SU-DHL-6 (cell line): ENCODE measurements around the gene ONECUT1.

Experiments
- H2AFZ ChIP-seq: fragments of 200-600 bp; sonication (generic); 2 replicates; pipeline ENCODE4 v1.6.1; 2014; ENCODE audit warnings: low read depth, mild to moderate bottlenecking, moderate library complexity, mixed read lengths, antibody characterized with exemption, low read length; ENCODE audit not compliant: severe bottlenecking
- H3F3A ChIP-seq: fragments of 200-600 bp; shearing (Covaris generic); 2 replicates; pipeline ENCODE4 v1.6.0; 2016; ENCODE audit warnings: antibody characterized with exemption, mild to moderate bottlenecking; ENCODE audit not compliant: insufficient read depth
- H3K27ac ChIP-seq: fragments of 200-600 bp; sonication (generic); 2 replicates; pipeline ENCODE4 v1.5.1; 2016; ENCODE audit warnings: low read depth, mild to moderate bottlenecking, low read length, moderate library complexity, mixed read lengths
- H3K27me3 ChIP-seq: fragments of 200-600 bp; sonication (generic), shearing (Covaris generic); 2 replicates; pipeline ENCODE4 v1.6.0; 2014; ENCODE audit warnings: mild to moderate bottlenecking, low read length
- H3K36me3 ChIP-seq: fragments of 200-600 bp; sonication (generic); 2 replicates; pipeline ENCODE4 v1.6.1; 2014; ENCODE audit warnings: mild to moderate bottlenecking, low read length, mixed read lengths
- H3K4me2 ChIP-seq: fragments of 300-600, 200-600 bp; shearing (Covaris generic), sonication (generic); 2 replicates; pipeline ENCODE4 v1.6.0; 2014; ENCODE audit warnings: low read length, low read depth, mild to moderate bottlenecking; ENCODE audit not compliant: poor library complexity, severe bottlenecking
- H3K4me3 ChIP-seq: fragments of 200-600 bp; sonication (generic); 2 replicates; pipeline ENCODE4 v1.5.1; 2014; ENCODE audit warnings: antibody characterized with exemption, low read length, mild to moderate bottlenecking, mixed read lengths; ENCODE audit not compliant: insufficient read depth, poor library complexity, severe bottlenecking
- H3K79me2 ChIP-seq: fragments of 200-600 bp; sonication (generic); 2 replicates; pipeline ENCODE4 v1.6.1; 2014; ENCODE audit warnings: mild to moderate bottlenecking, low read length, moderate library complexity; ENCODE audit not compliant: insufficient read depth
- H3K9ac ChIP-seq: fragments of 200-600 bp; sonication (generic); 2 replicates; pipeline ENCODE4 v1.7.0; 2014; ENCODE audit warnings: mild to moderate bottlenecking, low read length
- H3K9me2 ChIP-seq: fragments of 200-600 bp; sonication (generic); replicated peaks from 2 replicates; pipeline ENCODE4 v1.6.1; 2014; ENCODE audit warnings: low read length; ENCODE audit not compliant: insufficient read depth
- H3K9me3 ChIP-seq: fragments of 200-600 bp; sonication (generic); 2 replicates; pipeline ENCODE4 v1.6.1; 2014; ENCODE audit warnings: low read length, mixed read lengths; ENCODE audit not compliant: insufficient read depth
- H4K20me1 ChIP-seq: fragments of 200-600 bp; sonication (generic); 2 replicates; pipeline ENCODE4 v1.6.1; 2014; ENCODE audit warnings: low read depth, mild to moderate bottlenecking, antibody characterized with exemption, low read length, moderate library complexity, mixed read lengths
- CTCF ChIP-seq: fragments of 200-600 bp; sonication (generic); IDR thresholded peaks from one replicate; pipeline ENCODE4 v1.5.1; 2017; ENCODE audit warnings: antibody characterized with exemption, mild to moderate bottlenecking, low read length, moderate library complexity; ENCODE audit not compliant: insufficient read depth, poor library complexity, severe bottlenecking
- EZH2phosphoT487 ChIP-seq: fragments of 200-600 bp; sonication (generic), shearing (Covaris generic); conservative IDR thresholded peaks from 2 replicates; pipeline ENCODE4 v1.6.1; 2018; ENCODE audit warnings: mild to moderate bottlenecking, antibody characterized with exemption, low read length, moderate library complexity, mixed read lengths

The ONECUT1 gene

GRCh38 chr15:52734329-52734728 is 55.8 kb downstream of the ONECUT1 start:
- Histone ChIP-seq H3K9me3 (no peaks in the 10 kb centered on the region), H3K27me3 (no peaks in the 10 kb centered on the region), H3K36me3 (no peaks in the 10 kb centered on the region), H3K9ac (no peak overlapping the region), H3K27ac (no peak overlapping the region), H3F3A (no peaks in the 10 kb centered on the region), H3K4me3 (no peak overlapping the region), H3K4me2 (no peak overlapping the region), H4K20me1 (no peaks in the 10 kb centered on the region), H2AFZ (no peak overlapping the region), H3K79me2 (no peaks in the 10 kb centered on the region), H3K9me2 (no peaks in the 10 kb centered on the region)
- TF ChIP-seq CTCF (no peak), EZH2phosphoT487 (no peak)

- Histone ChIP-seq H3K4me2 (no peak overlapping the region), H3K9me3 (no peaks in the 10 kb centered on the region), H4K20me1 (no peaks in the 10 kb centered on the region), H3K9me2 (no peaks in the 10 kb centered on the region), H3K4me3 (no peak overlapping the region), H3K79me2 (no peaks in the 10 kb centered on the region), H2AFZ (no peak overlapping the region), H3K36me3 (no peaks in the 10 kb centered on the region), H3K27me3 (no peaks in the 10 kb centered on the region), H3K9ac (no peak overlapping the region), H3K27ac (no peak overlapping the region), H3F3A (no peaks in the 10 kb centered on the region; the same call in 1 of the 2 replicates)
- TF ChIP-seq EZH2phosphoT487 (no peak), CTCF (no peak)
Measured at GRCh38 chr15:52733696-52734255, 56.4 kb downstream of the ONECUT1 start.

GRCh38 chr15:52733088-52733487 is 57.0 kb downstream of the ONECUT1 start:
- Histone ChIP-seq H3K27ac (no peak overlapping the region), H4K20me1 (no peaks in the 10 kb centered on the region), H3K9me2 (no peaks in the 10 kb centered on the region)

More at GRCh38 chr15:52733088-52733487, 57.0 kb downstream of the ONECUT1 start:
- Histone ChIP-seq H3K9ac (no peak overlapping the region), H3K27me3 (no peaks in the 10 kb centered on the region), H2AFZ (no peak overlapping the region), H3K4me3 (no peak overlapping the region), H3K4me2 (no peak overlapping the region), H3K79me2 (no peaks in the 10 kb centered on the region), H3F3A (no peaks in the 10 kb centered on the region; the same call in 1 of the 2 replicates), H3K36me3 (no peaks in the 10 kb centered on the region), H3K9me3 (no peaks in the 10 kb centered on the region)
- TF ChIP-seq EZH2phosphoT487 = no peak
- TF ChIP-seq CTCF = no peak
